IPS-NIHi11 (cell line): ENCODE data around the gene GPR18.

ENCODE experiments used
- DNase-seq: peaks from one replicate; pipeline ENCODE4 v3.0.0; 2012; ENCODE audit warnings: mixed read lengths, low spot score

Gene GPR18

DNA sequence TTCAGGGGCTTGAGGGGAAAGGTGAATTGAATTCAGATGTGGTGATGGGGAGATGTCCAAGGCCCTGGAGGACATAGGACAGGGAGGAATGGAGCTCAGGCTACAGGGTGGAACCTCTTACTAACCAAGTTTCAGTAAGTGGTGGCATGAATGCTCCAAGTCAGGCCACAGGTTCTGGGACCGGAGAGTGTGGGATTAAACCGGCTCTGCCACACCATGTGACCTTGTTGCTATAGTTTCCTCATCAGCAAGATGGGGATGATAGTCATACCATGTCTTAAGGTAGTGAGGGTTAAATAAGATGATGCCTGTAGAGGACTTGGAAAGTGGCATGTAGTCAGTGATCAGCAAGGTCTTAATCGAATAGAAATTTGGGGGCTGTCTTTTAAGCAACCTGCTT is 32.7 kb upstream of the GPR18 start:
- no peak for DNase-seq

GRCh38 chr13:99289674-99290337 is 31.6 kb upstream of the GPR18 start:
- DNase-seq: no peak

DNA sequence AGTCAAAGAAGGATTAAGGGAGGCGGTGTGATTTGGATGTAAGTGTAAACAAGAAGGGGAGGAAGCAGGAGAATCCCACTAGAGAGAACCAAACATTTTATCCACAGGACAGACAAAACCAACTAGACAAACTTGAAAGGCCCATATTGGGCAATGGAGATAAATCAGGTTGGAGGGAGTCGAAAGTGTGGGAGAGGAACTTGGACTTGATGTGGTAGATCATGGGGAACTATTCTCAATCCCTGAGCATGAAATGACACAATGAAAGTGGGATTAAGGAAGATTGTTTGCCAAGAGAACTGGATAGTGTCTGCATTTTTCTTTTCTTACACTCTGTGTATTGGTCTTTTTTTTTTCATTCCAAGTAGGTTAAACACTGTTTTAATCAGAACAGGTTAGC is 31.1 kb upstream of the GPR18 start:
- DNase-seq: no peak

DNA sequence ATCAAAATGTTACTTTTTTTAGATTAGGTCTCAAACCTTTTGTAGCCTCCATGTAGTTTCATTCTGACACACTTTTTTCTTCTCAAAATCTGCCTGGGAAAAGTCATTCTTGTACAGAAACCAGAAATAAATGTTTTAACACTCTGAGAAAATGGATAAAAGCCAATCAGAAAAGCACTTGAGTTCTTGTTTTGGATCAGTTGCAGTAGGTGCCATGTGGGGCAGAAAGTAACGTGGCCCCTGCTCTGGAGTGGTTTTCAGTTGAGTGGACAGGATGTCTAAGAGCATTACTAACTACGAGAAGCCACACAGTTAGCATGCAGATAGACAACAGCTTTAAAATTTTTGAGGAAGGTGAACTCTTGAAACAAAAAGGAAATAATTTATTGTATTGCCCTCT is 29.9 kb upstream of the GPR18 start:
- no peak for DNase-seq

GRCh38 chr13:99287551-99287950 is 29.4 kb upstream of the GPR18 start:
- no peak for DNase-seq

DNA sequence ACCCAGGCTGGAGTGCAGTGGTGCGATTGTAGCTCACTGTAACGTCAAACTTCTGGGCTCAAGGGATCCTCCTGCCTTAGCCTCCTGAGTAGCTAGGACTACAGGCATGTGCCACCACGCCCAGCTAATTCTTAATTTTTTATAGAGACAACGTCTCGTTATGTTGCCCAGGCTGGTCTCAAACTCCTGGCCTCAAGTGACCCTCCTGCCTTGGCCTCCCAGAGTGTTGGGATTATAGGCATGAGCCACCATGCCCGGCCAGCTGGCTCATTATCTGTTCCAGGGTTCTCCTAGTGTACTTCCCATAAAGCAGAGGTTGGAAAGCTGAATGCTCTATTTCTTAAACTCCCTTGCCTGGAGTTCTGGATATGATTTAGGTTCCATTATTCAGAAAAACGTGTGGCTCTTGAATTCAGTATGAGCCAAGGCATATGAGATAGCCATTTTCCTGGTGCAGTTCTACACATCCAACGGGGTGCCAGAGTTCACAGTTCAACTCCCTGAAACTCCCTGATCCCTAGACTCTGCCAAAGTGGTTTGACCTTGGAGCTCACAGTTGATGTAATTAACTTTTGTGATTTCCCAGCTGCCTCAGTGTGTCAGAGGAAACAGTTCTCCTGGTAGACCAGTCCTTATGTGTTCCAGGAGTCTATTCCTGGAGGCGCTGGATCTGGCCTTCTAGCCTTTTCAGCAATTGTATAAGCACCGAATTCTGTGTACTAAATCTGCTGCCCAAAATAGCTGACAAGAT is 27.4 kb upstream of the GPR18 start:
- no peak for DNase-seq

DNA sequence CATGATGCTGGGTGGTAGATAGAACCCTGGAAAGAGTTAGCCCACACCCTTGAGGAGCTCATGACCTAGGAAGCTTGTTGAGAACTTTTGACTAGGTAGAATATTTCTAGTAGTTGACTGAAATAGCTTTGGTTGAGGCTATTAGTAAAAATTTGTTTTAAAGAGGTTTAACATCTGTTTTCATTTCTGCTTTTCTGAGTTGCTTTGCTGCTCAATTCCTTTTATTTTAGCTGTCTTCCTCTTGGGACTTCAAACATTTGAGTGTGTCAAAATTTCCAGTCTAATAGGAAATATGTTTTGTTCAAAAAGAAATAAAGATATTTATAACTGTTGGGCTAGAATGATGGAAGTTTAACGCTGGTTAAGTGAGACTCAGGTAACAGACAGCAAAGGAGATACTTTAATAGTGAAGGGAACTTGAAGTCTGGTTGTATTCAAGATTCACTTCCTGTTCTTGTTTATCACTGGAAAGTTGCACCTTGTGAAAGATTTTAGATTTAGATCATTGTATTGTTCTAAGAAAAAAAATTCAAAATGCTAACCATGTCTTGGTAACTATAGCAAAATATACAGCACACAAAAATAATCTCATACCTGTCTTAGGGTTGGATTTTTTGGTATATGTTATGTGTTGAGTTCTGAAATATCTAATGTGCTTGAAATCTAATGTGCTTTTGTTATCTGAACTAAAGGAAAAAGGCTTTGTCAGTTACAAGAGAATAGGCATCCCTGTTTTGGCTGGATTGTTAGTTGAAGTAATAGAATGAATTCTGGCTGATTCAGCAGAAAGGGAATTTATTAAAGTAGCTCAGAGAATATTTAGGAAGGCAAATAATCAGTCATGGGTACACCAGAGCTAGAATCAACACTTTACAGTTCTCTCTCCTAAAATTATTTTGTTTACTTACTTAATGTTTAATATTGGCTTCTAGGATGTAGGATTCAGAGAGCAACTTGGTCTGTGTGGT is 24.4 kb upstream of the GPR18 start:
- DNase-seq: no peak

DNA sequence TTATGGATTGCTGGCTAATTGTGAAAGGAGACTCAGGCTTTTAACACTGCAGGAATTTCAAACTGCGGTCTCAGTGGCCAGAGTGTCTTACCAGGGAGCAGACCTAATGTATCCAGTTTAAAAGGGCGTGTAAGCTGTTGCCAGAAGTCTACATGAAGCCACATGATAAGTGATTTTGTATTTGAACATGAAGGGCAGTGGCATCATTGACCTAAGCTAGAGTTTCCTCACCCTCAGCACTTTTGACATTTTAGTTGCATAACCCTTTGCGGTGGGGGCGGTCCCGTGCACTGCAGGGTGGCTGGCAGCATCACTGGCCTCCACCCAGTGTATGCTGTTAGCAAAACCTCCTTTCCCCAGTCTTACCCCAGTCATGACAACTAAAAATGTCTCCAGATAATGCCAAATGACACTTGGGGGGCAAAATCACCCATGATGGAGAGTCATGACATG is 23.7 kb upstream of the GPR18 start:
- no peak for DNase-seq

DNA sequence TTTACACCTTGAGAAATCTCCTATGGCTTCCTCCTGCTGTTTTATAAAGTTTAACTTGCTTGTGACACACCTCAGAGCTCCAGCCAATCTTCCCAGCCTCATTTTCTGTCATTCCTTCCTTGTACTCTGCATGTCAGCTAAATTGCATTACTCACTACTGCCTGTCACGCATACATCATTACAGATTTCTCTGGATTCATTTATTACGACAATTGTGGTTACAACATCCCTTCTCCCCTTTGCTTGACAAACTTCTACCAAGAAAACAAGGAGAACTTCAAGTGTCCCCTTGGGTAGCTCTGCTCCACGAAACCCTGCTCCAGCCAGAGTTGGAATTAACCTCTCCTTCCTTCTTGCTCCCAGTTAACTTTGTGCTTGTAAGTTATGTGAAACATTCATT is 22.0 kb upstream of the GPR18 start:
- DNase-seq: no peak

- DNase-seq: no peak
Measured at GRCh38 chr13:99279637-99280036, 21.5 kb upstream of the GPR18 start.

- no peak for DNase-seq
Measured at GRCh38 chr13:99278843-99279242, 20.7 kb upstream of the GPR18 start.

DNA sequence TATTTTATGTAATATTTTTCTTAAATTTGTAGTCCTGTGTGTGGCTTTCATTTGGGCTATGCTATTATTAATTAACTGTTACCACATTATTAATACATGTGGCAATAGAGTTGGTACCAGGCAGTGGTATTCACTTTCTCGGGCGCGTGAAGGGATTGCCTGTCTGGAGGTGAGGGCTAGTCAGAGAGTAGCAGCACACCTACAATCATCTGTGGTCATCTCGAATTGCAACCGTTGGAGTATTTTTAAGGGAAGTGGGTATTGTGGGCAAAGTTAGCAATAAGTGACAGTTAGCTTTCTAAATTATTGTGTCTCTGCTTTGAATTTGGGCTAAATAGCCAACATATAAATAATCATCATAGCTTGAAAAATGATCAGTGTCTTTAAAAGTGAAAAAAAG is 20.0 kb upstream of the GPR18 start:
- no peak for DNase-seq

DNA sequence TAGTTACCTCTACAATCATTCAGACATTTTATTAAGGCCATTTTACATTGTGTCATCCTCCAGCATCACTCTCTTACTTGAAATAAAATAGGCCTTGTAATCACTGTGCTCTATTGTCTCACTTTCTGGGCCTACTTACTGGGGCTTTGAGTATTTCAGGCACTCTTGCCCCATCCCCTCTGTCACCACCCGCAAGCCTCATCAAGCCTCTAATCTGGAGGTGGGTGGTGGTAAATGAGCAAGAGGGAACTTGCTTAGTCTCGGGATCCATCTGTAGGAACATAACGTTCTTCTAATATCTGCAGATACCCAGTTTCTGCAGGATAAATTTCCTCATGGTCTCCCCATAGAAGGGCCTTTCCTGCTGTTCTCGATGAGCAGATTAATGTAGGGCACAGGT is 19.4 kb upstream of the GPR18 start:
- DNase-seq: no peak

GRCh38 chr13:99276706-99277105 is 18.5 kb upstream of the GPR18 start:
- DNase-seq: no peak

- no peak for DNase-seq
Measured at GRCh38 chr13:99275093-99275469, 16.9 kb upstream of the GPR18 start.

DNA sequence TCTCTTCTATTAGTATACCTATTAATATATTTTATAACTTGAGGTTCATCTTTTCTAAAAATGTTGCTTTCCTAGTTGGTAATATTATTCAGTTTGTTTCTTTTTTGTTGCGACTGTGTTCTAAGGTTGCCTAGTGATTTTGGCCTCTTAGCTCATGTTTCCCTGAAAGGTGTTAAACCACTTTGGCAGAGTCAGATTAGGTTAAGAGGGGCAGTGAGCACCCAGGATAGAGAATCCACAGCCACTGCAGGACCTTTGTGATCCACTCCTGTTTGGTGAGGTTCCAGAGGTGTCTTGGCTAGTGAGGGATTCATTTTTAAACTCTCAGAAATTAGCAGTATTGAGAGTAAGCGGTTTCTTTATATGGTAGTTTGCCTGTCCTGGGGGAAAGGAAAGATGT is 14.9 kb upstream of the GPR18 start:
- DNase-seq: no peak

- no peak for DNase-seq
Measured at GRCh38 chr13:99272481-99272880, 14.3 kb upstream of the GPR18 start.

- DNase-seq: no peak
Measured at GRCh38 chr13:99271249-99271648, 13.1 kb upstream of the GPR18 start.

DNA sequence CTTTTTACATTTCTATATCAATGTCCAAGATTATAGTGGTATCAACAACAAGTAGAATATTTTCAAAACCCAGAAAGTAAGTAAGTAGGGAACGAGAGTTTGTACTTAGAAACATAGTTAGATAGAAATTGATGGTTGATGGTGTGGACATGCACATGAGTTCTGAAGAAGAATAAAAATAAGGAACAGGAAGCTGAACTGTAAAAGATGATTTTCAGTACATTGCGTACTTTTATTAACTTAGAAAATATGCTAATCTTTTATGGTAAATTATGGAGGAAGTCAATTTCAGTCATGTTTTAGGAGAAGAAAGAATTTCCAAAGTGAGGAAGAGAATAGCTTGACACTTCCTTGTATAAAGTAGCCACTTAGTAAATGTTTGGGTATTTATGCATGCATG is 12.3 kb upstream of the GPR18 start:
- no peak for DNase-seq

GRCh38 chr13:99269627-99270241 is 11.6 kb upstream of the GPR18 start:
- peak; percentile 17 for DNase-seq

DNA sequence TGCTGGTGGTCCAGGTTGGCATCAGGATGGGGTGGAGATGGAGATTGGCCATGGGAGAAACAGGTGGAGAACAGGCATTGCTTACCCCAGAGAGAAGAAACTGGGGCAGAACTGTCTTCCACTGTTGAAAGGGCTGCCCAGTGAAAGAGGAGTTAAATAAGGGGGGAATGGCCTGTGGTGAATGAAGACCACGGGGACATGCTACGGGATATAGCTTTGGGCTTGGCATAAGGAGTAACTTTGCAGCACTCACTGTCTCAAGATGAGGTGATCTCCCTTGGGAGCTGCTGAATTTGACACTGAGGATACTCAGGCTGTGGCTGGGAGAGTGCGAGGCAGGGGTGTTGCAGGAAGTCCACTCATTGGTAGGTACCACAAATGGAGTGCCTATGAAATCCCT is 10.6 kb upstream of the GPR18 start:
- DNase-seq: no peak

- no peak for DNase-seq
Measured at GRCh38 chr13:99267927-99268326, 9.7 kb upstream of the GPR18 start.
